WERI-Rb-1 (cell line): Measurements from ENCODE around the gene FAM200B.

Experiments
- DNase-seq: peaks from one replicate; pipeline ENCODE4 v3.0.0-alpha.2; 2020
- H3K27ac ChIP-seq: fragments of 250-450 bp; sonication (Bioruptor Pico); 2 replicates; pipeline ENCODE4 v1.5.1; 2020; ENCODE audit warnings: mild to moderate bottlenecking, moderate library complexity
- H3K27me3 ChIP-seq: fragments of 250-450 bp; sonication (Bioruptor Pico); 2 replicates; pipeline ENCODE4 v1.5.1; 2021; ENCODE audit warnings: mild to moderate bottlenecking, low read depth, moderate library complexity; ENCODE audit not compliant: insufficient read depth, severe bottlenecking
- H3K36me3 ChIP-seq: fragments of 250-450 bp; sonication (Bioruptor Pico); 2 replicates; pipeline ENCODE4 v1.5.1; 2020; ENCODE audit warnings: mild to moderate bottlenecking, moderate library complexity
- H3K4me3 ChIP-seq: 2 replicates; pipeline ENCODE4 v1.5.1; 2011; ENCODE audit warnings: low read depth, mild to moderate bottlenecking, control low read depth, low read length
- H3K9me3 ChIP-seq: fragments of 250-450 bp; sonication (Bioruptor Pico); 2 replicates; pipeline ENCODE4 v1.5.1; 2021; ENCODE audit warnings: mild to moderate bottlenecking, moderate library complexity; ENCODE audit not compliant: severe bottlenecking
- CTCF ChIP-seq: IDR thresholded peaks from 2 replicates; pipeline ENCODE4 v1.5.1; 2011; ENCODE audit warnings: low read depth, mild to moderate bottlenecking, control low read depth, inconsistent platforms, low read length

Gene FAM200B

GRCh38 chr4:15712214-15712613, 30.6 kb downstream of the FAM200B start:
- Histone ChIP-seq H3K27ac (peak overlapping the region; percentile 21; the same call in 1 of the 2 replicates), H3K4me3 (no peak overlapping the region), H3K27me3 (no peaks in the 10 kb centered on the region), H3K36me3 (no peaks in the 10 kb centered on the region), H3K9me3 (no peaks in the 10 kb centered on the region)
- DNase-seq: peak; percentile 32
- no peak for TF ChIP-seq CTCF

GRCh38 chr4:15714141-15714540, 32.5 kb downstream of the FAM200B start:
- TF ChIP-seq CTCF: no peak
- H3K27ac ChIP-seq: no peak overlapping the region
- no peak overlapping the region for H3K4me3 ChIP-seq
- no peaks in the 10 kb centered on the region for H3K36me3 ChIP-seq
- DNase-seq: no peak
- H3K27me3 ChIP-seq: no peaks in the 10 kb centered on the region
- H3K9me3 ChIP-seq: no peaks in the 10 kb centered on the region

- no peak for TF ChIP-seq CTCF
- Histone ChIP-seq H3K9me3 (no peaks in the 10 kb centered on the region), H3K4me3 (no peak overlapping the region), H3K27me3 (no peaks in the 10 kb centered on the region), H3K36me3 (no peaks in the 10 kb centered on the region), H3K27ac (no peak overlapping the region)
- DNase-seq: no peak
Observed at GRCh38 chr4:15714646-15715435, 33.2 kb downstream of the FAM200B start.

- TF ChIP-seq CTCF: no peak
Observed at GRCh38 chr4:15716115-15716514, 34.5 kb downstream of the FAM200B start.

GRCh38 chr4:15717086-15717485, 35.5 kb downstream of the FAM200B start:
- H3K9me3 ChIP-seq: no peaks in the 10 kb centered on the region
- no peak for TF ChIP-seq CTCF
- no peak for DNase-seq
- no peaks in the 10 kb centered on the region for H3K36me3 ChIP-seq
- H3K27ac ChIP-seq: no peak overlapping the region
- no peak overlapping the region for H3K4me3 ChIP-seq
- H3K27me3 ChIP-seq: no peaks in the 10 kb centered on the region

More at GRCh38 chr4:15716115-15716514, 34.5 kb downstream of the FAM200B start:
- no peaks in the 10 kb centered on the region for H3K9me3 ChIP-seq
- no peak for DNase-seq
- no peak overlapping the region for H3K27ac ChIP-seq
- H3K4me3 ChIP-seq: no peak overlapping the region
- no peaks in the 10 kb centered on the region for H3K27me3 ChIP-seq
- H3K36me3 ChIP-seq: no peaks in the 10 kb centered on the region
